Heart left ventricle (tissue), 16 donors: ENCODE data around the gene FBXW4. TPM values are rescaled to one million over a fixed set of nuclear protein-coding genes. Genes with fewer than 3 reads are reported as not detected.
A peak's percentile ranks its signal among the peaks of the same experiment; 100 is the strongest.

Experiments used
- ATAC-seq, 4 donors: fragments of 200-7000 bp; cut with Tn5 transposase; one replicate each; pipeline ENCODE4 v1.9.1; 2020 to 2022; ENCODE audit warnings: moderate library complexity in 4 of 4, mild to moderate bottlenecking in 3 of 4, moderate number of reproducible peaks in 1 of 4
- DNase-seq, 5 donors: peaks; one replicate each; pipeline ENCODE4 v3.0.0-alpha.2; 2020
- H3K27ac ChIP-seq, 12 donors: fragments of 200-600 bp; sonication (generic) in 4 of 12; one replicate each; pipeline versions ENCODE4 v1.5.0 to v1.8.0; 2016 to 2022; ENCODE audit warnings: mild to moderate bottlenecking in 2 of 12
- H3K27me3 ChIP-seq, 9 donors: fragments of 200-600 bp; sonication (generic) in 2 of 9; one replicate each; pipeline versions ENCODE4 v1.5.1 to v1.8.0; 2016 to 2022; ENCODE audit warnings: mild to moderate bottlenecking in 3 of 9
- H3K36me3 ChIP-seq, 9 donors: fragments of 200-600 bp; sonication (generic) in 2 of 9; one replicate each; pipeline versions ENCODE4 v1.5.0 to v1.8.0; 2018 to 2022; ENCODE audit warnings: mild to moderate bottlenecking in 2 of 9
- H3K4me1 ChIP-seq, 12 donors: fragments of 200-600 bp; sonication (generic) in 4 of 12; one replicate each; pipeline versions ENCODE4 v1.5.0 to v1.8.0; 2016 to 2022; ENCODE audit warnings: mild to moderate bottlenecking in 3 of 12
- H3K4me3 ChIP-seq, 12 donors: fragments of 200-600 bp; sonication (generic) in 4 of 12; one replicate each; pipeline versions ENCODE4 v1.5.0 to v1.8.0; 2017 to 2022; ENCODE audit warnings: mild to moderate bottlenecking in 9 of 12, moderate library complexity in 4 of 12
- H3K9me3 ChIP-seq, 12 donors: fragments of 200-600 bp; sonication (generic) in 4 of 12; one replicate each; pipeline versions ENCODE4 v1.5.0 to v1.8.0; 2016 to 2022; ENCODE audit warnings: mild to moderate bottlenecking in 1 of 12
- POLR2A ChIP-seq, 2 donors: fragments of 450-650 bp; IDR thresholded peaks; one replicate each; pipeline ENCODE4 v1.6.1; 2017; ENCODE audit warnings: antibody characterized with exemption in 2 of 2, mild to moderate bottlenecking in 2 of 2, moderate library complexity in 2 of 2
- WGBS, 4 donors: extraction: QIAGEN DNeasy Blood & Tissue Kit in 2 of 4; methylation state at CpG; one replicate each; pipeline versions ENCODE4 v1.1.5 to v1.1.7; 2013 to 2018; 5-methylcytosine and 5-hydroxymethylcytosine counted together
- intact Hi-C, 10 donors: fragments of 100-400 bp; cut with DNase I; formaldehyde crosslinking; loops; one replicate each; pipeline versions ENCODE4 v1.11.1 to v1.14.2; 2022
- polyA plus RNA-seq, 2 donors: library from polyadenylated mRNA; stranded (reverse); fragments of 200-250 nt; gene quantifications; one replicate each; pipeline ENCODE4 v1.2.3, GENCODE V29; 2013
- total RNA-seq, 9 donors: library from RNA; depleted of rRNA in 2 of 9; stranded (reverse); fragments of >200 nt in 2 of 9; fragmentation: NEBNext Ultra II Directional in 3 of 9; extraction: Animal tissue kit (Norgen Biotek cat#: 25700) in 3 of 9; gene quantifications; one replicate each; pipeline versions ENCODE4 v1.1.0 to v1.2.4, GENCODE V29; 2016 to 2023
- TF ChIP-seq, protein P1 (sequence below), 12 donors: fragments of 200-600 bp; sonication (generic) in 4 of 12; IDR thresholded peaks; one replicate each; pipeline versions ENCODE4 v1.5.0 to v1.8.0; 2018 to 2022; ENCODE audit warnings: antibody characterized with exemption in 12 of 12, mild to moderate bottlenecking in 5 of 12
- donor health status: ischemic (EF 13 %, LVEDD 7.1; RV severe dilation, severe dysfunction).
- donor health status: healthy with polysubstance abuse.
- donor health status: DM: no; HTN: yes; CAD: no.
- donor health status: DM: no; HTN: no; CAD: no.
- donor health status: ischemic (EF 25% LVEDD 6.9; RV normal size, moderate dysfunction).
- donor health status: ischemic (EF 25% LVEDD 5.7; RV mildly dilated, moderate dysfunction).
- donor health status: healthy.
- donor health status: DM: yes; HTN: yes; CAD: no.
- donor health status: ischemic (EF 35%, LVEDD 5.7; RV mildly dilated, moderate dysfunction).
- donor health status: nonischemic (EF 11% LVEDD 7.7; RV severe dilation, severe dysfunction).
- donor health status: DM: yes; HTN: yes; CAD: no.
- donor health status: PGD.
- donor health status: ischemic (EF 29% LVEDD 5.4; RV normal size, mild dysfunction).
- donor health status: nonischemic (EF 23%, LVEDD 6.1; RV moderate dilation, normal function).

The FBXW4 gene
- total and polyA plus RNA-seq, 11 donors = 35.8 to 116 (median 80.9) TPM

DNA sequence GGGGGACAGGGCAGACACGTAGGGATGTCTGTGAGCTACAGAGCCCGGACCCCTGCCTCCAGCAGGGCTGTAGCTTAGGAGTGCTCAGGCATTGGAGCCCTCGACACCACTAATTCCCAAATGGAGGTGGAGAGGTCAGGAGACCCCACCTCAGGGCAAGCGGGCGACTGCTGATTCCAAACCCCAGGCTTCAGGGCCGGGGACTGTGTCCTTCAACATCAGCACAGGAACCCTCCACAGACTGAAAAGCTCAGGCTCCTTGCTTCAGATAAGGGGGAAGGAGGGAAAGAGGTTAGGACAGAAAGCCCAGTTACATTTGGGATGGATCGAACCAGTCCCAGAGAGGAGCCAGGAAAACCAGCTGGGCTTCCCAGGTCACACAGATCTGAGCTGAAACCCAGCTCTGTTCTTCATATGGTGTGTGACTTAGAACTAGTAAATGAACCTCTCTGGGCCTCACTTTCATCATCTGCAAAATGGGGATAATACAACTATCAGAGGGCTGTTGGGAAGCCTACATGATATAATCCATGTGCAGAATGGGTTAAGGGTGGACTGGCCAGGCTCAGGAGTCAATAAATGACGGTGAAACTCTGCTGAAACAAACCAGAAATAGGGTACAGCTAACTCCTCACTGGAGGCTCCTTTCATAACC, 123.6 kb downstream of the FBXW4 start:
- WGBS, 4 donors = 71 to 86% (median 73%) methylated on average over 6 to 8 of the region's 8 CpGs
- H3K4me3 ChIP-seq = no peak overlapping the region

DNA sequence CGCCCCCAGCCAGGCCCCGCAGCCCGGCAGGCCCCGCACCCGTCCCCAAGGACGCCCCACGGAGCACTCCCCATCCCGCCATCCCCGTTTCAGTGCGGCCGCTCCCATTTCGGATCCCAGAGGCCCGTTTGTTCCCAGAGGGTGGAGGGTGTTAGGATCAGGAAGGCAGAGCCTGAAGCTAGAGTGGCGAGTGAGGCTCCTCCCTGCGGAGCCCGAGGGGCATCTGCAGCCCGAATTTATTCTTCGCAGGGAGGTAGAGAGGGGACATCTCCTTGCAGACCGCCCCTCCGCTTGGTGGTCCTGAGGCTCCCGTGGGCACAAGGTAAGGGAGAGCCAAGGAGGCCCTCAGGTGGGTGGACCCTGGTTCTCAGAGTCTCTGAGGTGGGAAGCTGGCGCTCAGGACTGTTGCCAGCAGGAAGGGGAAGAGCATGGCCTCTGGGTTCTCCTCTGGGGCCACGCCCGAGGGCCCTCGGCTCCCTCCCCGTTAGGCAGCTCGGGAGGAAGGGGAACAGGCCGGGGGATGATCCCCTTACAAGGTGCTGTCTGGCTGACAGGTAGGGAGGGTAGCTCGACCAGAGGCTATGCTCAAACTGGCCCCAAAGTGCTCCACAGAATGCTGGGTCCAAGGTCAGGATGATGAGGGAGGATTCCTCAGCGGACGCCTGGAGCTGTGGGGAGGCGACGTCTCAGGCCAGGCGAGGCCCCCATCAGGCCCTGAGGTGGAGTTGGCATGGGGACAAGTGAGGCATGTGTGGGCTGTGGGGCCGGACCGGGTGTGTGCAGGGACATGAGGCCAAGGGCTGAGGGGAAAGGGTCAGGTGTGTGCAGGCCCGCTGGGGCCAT, 124.3 kb downstream of the FBXW4 start:
- H3K27ac ChIP-seq = peak overlapping the region in 1 of 12 donors; percentile 23
- H3K4me1 ChIP-seq = peaks cover 0 to 28% (median 16%) of the 10 kb centered on the region in 12 donors
- ATAC-seq = peak; percentile 4 to 36 (median 19)
- TF ChIP-seq, protein P1, sequence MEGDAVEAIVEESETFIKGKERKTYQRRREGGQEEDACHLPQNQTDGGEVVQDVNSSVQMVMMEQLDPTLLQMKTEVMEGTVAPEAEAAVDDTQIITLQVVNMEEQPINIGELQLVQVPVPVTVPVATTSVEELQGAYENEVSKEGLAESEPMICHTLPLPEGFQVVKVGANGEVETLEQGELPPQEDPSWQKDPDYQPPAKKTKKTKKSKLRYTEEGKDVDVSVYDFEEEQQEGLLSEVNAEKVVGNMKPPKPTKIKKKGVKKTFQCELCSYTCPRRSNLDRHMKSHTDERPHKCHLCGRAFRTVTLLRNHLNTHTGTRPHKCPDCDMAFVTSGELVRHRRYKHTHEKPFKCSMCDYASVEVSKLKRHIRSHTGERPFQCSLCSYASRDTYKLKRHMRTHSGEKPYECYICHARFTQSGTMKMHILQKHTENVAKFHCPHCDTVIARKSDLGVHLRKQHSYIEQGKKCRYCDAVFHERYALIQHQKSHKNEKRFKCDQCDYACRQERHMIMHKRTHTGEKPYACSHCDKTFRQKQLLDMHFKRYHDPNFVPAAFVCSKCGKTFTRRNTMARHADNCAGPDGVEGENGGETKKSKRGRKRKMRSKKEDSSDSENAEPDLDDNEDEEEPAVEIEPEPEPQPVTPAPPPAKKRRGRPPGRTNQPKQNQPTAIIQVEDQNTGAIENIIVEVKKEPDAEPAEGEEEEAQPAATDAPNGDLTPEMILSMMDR (IDR thresholded peaks at IDR 0.05) = peak in 2 of 12 donors; percentile 16 to 19
- no peak for TF ChIP-seq POLR2A (IDR thresholded peaks at IDR 0.05)
- WGBS, 4 donors = 6 to 16% (median 9%) methylated on average over 19 to 37 of the region's 37 CpGs
- peaks cover 0 to 14% (median 10%) of the 10 kb centered on the region in 12 donors for H3K9me3 ChIP-seq
- no peaks in the 10 kb centered on the region for H3K36me3 ChIP-seq
- peak in 1 of 5 donors; percentile 64 for DNase-seq
- H3K27me3 ChIP-seq = peaks cover 10 to 43% (median 33%) of the 10 kb centered on the region in 9 donors
- intact Hi-C loops = loop anchor here in 9 of 10 donors (1.0 to 10.0 kb wide), 13 partner anchors 268 to 409 kb away; no protein-coding TSS in a partner anchor
- H3K4me3 ChIP-seq = peak overlapping the region; percentile 7 to 70 (median 54)

More for the DNA sequence above, 123.6 kb downstream of the FBXW4 start:
- Histone ChIP-seq H3K27me3 (peaks cover 9 to 36% (median 26%) of the 10 kb centered on the region in 9 donors), H3K4me1 (peaks cover 0 to 23% (median 15%) of the 10 kb centered on the region in 12 donors), H3K36me3 (no peaks in the 10 kb centered on the region), H3K9me3 (peaks cover 0 to 14% (median 10%) of the 10 kb centered on the region in 12 donors), H3K27ac (no peak overlapping the region)
- DNase-seq (no peak), ATAC-seq (no peak)
- TF ChIP-seq POLR2A (IDR thresholded peaks at IDR 0.05) = no peak
- TF ChIP-seq, protein P1 (IDR thresholded peaks at IDR 0.05) = no peak
- intact Hi-C loops = loop anchor here in 9 of 10 donors (2.0 to 10.0 kb wide), 10 partner anchors 269 to 409 kb away; no protein-coding TSS in a partner anchor

DNA sequence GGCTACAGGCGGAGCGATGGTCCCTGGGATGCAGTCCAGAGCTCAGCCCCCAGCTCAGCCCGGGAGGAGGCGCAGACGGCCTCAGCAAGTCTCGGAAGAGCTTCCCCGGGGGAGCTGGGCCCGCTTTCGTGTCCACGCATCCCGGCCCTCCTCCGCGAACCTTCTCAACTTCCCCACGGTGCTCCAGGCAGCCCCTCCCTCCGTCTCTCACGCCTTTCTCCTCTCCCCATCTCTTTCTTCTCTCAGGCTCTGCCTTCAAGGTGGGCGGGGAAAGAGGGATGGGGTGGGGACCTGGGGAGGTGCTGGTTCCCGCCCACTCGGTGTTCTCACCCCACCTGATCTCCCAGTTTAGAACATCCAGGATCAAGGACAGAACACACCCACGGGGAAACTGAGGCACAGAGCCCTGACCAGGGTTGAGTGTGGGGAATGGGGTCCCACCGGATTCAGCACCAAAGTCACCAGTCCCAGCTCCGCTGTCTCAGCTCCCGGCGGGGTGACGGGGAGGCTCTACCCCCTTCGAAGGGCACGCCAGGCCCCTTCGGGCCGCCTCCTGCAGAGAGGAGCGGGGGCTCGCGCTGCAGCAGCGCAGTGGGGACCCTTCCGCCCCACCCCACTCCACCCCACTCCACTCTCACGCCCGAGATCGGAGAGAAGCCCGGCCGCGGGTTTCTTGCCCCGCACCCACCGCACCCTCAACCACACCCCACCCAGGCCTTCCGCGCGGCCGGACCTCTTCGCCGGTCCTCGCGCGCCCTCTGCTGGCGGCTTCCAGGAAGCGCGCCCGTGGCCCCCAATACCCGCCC, 125.1 kb downstream of the FBXW4 start:
- TF ChIP-seq POLR2A (IDR thresholded peaks at IDR 0.05) = no peak
- TF ChIP-seq, protein P1 (IDR thresholded peaks at IDR 0.05) = peak; percentile 78 to 98 (median 90)
- H3K36me3 ChIP-seq = no peaks in the 10 kb centered on the region
- H3K9me3 ChIP-seq = peaks cover 0 to 14% (median 10%) of the 10 kb centered on the region in 12 donors
- ATAC-seq (peak; percentile 21 to 93 (median 81)), DNase-seq (peak; percentile 71 to 91 (median 85))
- H3K27ac ChIP-seq = peak overlapping the region in 1 of 12 donors; percentile 15
- peaks cover 10 to 51% (median 41%) of the 10 kb centered on the region in 9 donors for H3K27me3 ChIP-seq
- peak overlapping the region; percentile 17 to 70 (median 54) for H3K4me3 ChIP-seq
- H3K4me1 ChIP-seq = peaks cover 0 to 28% (median 16%) of the 10 kb centered on the region in 12 donors
- intact Hi-C loops = loop anchor here (1.0 to 10.0 kb wide), 15 partner anchors 265 to 409 kb away; no protein-coding TSS in a partner anchor
- WGBS, 4 donors = 1 to 3% (median 2%) methylated on average over 37 to 56 of the region's 56 CpGs
